ENCODE data around the gene CHSY1. TPM values are rescaled to one million over a fixed set of nuclear protein-coding genes. Genes with fewer than 3 reads are reported as not detected.

CHSY1 gene
- total RNA-seq, 1 donor from 2014 or later: 39.7 TPM

DNA sequence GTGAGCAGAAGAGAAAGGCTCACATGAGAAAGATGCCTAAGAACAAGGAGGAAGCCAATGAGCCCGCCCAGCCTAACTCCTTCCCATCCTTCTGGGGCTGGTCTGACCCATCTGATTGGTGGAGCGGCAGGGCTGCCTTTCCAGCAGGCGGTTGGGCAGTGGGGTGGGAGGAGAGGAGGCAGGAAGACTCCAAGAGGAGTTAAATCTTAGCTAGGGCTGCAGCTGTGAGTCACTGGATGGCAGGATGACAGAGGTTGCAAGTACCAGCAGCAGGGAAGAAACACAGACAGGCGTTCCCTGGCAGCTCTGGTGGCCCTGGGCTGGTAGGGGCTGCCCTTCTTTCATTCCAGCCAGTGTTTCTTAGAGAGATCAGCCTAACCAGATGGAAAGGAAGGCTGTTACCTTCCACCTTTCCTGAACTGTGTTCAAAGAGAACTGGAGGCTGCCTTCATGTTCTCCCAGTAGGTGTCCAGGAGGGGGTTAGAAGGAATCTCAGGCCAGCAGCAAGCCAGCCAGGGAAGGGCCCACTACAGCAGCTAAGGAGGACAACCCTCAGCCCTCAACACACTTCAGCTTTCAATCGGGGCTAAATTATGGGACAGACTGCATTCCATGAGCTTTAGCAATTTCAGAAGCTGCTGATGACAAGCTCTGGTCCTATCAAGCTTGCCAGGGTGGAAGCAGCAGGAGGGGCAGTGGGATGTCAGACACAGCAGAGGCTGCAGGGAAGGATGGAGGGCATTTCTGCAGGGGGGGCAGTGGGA lies 50.3 kb downstream of the CHSY1 start:
- H3K27me3 Mint-ChIP-seq (ENCODE audit: unreplicated experiment): no peaks in the 10 kb centered on the region
- H3K4me1 Mint-ChIP-seq (ENCODE audit: unreplicated experiment): peaks cover 74% of the 10 kb centered on the region
- no peak for TF ChIP-seq CTCF (IDR thresholded peaks at IDR 0.05)
- H3K4me3 Mint-ChIP-seq (ENCODE audit: unreplicated experiment): peak overlapping the region; percentile 33
- H3K36me3 Mint-ChIP-seq (ENCODE audit: unreplicated experiment): no peaks in the 10 kb centered on the region
- no peaks in the 10 kb centered on the region for H3K9me3 Mint-ChIP-seq (ENCODE audit: unreplicated experiment)
- DNase-seq (ENCODE audit: extremely low spot score, unreplicated experiment): peak; percentile 97
- H3K27ac Mint-ChIP-seq (ENCODE audit: unreplicated experiment): peak overlapping the region; percentile 88

GRCh38 chr15:101200181-101200580 lies 51.7 kb downstream of the CHSY1 start:
- peak overlapping the region; percentile 88 for H3K27ac Mint-ChIP-seq (ENCODE audit: unreplicated experiment)
- no peak for DNase-seq (ENCODE audit: extremely low spot score, unreplicated experiment)
- H3K4me3 Mint-ChIP-seq (ENCODE audit: unreplicated experiment): peak overlapping the region; percentile 11
- H3K4me1 Mint-ChIP-seq (ENCODE audit: unreplicated experiment): peaks cover 72% of the 10 kb centered on the region
- no peaks in the 10 kb centered on the region for H3K36me3 Mint-ChIP-seq (ENCODE audit: unreplicated experiment)
- no peak for TF ChIP-seq CTCF (IDR thresholded peaks at IDR 0.05)
- H3K27me3 Mint-ChIP-seq (ENCODE audit: unreplicated experiment): no peaks in the 10 kb centered on the region
- no peaks in the 10 kb centered on the region for H3K9me3 Mint-ChIP-seq (ENCODE audit: unreplicated experiment)

DNA sequence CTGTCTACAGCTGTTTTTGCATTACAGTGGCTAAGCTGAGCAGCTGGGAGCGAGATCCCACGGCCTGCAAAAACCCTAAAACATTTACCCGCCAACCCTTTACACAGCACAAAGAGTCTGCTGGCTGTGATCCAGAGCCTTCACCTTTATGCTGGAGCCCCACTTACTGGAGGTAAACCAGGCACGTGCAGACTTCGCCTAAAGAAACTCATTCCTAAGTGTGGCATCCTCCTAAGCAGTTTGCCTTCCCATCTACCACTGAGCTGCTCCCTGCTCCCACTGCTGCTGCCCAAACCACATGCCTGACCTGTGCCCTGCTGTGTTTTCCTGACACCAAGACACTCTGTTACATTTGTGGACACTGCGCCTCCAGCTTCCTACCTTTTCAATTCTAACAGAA lies 53.0 kb downstream of the CHSY1 start:
- H3K27me3 Mint-ChIP-seq (ENCODE audit: unreplicated experiment): no peaks in the 10 kb centered on the region
- no peak overlapping the region for H3K4me3 Mint-ChIP-seq (ENCODE audit: unreplicated experiment)
- no peaks in the 10 kb centered on the region for H3K36me3 Mint-ChIP-seq (ENCODE audit: unreplicated experiment)
- no peak for TF ChIP-seq CTCF (IDR thresholded peaks at IDR 0.05)
- H3K4me1 Mint-ChIP-seq (ENCODE audit: unreplicated experiment): peaks cover 71% of the 10 kb centered on the region
- DNase-seq (ENCODE audit: extremely low spot score, unreplicated experiment): no peak
- H3K27ac Mint-ChIP-seq (ENCODE audit: unreplicated experiment): peak overlapping the region; percentile 88
- no peaks in the 10 kb centered on the region for H3K9me3 Mint-ChIP-seq (ENCODE audit: unreplicated experiment)

DNA sequence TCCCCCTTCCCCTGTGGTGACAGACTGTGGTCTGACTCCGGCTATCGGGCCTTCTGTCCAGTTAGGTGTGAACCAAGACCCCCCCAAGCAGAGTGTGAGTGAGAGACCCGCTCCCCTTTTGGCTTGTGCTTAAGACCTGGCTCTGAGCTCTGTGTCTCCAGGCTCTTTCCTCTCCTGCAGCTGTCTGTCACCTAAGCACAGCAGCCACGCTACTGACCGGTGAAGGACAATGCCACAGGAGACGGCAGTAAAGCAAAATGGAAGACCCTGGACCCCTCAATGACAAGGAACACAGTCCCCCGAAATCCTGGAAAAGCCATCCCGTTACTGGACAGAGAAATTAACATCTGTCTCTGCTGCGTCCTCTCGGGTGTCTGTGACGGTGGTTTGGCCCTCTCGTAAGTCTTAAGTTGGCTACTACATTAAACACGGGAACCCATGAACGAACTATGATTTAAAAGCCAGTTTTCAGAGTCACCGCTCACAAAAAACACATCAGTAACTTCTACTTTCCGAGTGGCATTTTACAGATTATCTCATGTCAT lies 53.7 kb downstream of the CHSY1 start:
- DNase-seq (ENCODE audit: extremely low spot score, unreplicated experiment): no peak
- H3K4me3 Mint-ChIP-seq (ENCODE audit: unreplicated experiment): no peak overlapping the region
- H3K27me3 Mint-ChIP-seq (ENCODE audit: unreplicated experiment): no peaks in the 10 kb centered on the region
- no peaks in the 10 kb centered on the region for H3K36me3 Mint-ChIP-seq (ENCODE audit: unreplicated experiment)
- peak overlapping the region; percentile 88 for H3K27ac Mint-ChIP-seq (ENCODE audit: unreplicated experiment)
- H3K9me3 Mint-ChIP-seq (ENCODE audit: unreplicated experiment): no peaks in the 10 kb centered on the region
- H3K4me1 Mint-ChIP-seq (ENCODE audit: unreplicated experiment): peaks cover 71% of the 10 kb centered on the region
- TF ChIP-seq CTCF (IDR thresholded peaks at IDR 0.05): no peak

GRCh38 chr15:101194546-101195125 lies 57.2 kb downstream of the CHSY1 start:
- no peak for TF ChIP-seq CTCF (IDR thresholded peaks at IDR 0.05)
- no peak for DNase-seq (ENCODE audit: extremely low spot score, unreplicated experiment)
- H3K27me3 Mint-ChIP-seq (ENCODE audit: unreplicated experiment): no peaks in the 10 kb centered on the region
- H3K4me1 Mint-ChIP-seq (ENCODE audit: unreplicated experiment): peaks cover 74% of the 10 kb centered on the region
- H3K4me3 Mint-ChIP-seq (ENCODE audit: unreplicated experiment): no peak overlapping the region
- H3K9me3 Mint-ChIP-seq (ENCODE audit: unreplicated experiment): no peaks in the 10 kb centered on the region
- H3K27ac Mint-ChIP-seq (ENCODE audit: unreplicated experiment): no peak overlapping the region
- no peaks in the 10 kb centered on the region for H3K36me3 Mint-ChIP-seq (ENCODE audit: unreplicated experiment)
